ENCODE data around the gene DNAJB4. TPM values are rescaled to one million over a fixed set of nuclear protein-coding genes. Genes with fewer than 3 reads are reported as not detected.

The DNAJB4 gene
- total RNA-seq, 1 experiment from 2014 or later, result 23.4 TPM

DNA sequence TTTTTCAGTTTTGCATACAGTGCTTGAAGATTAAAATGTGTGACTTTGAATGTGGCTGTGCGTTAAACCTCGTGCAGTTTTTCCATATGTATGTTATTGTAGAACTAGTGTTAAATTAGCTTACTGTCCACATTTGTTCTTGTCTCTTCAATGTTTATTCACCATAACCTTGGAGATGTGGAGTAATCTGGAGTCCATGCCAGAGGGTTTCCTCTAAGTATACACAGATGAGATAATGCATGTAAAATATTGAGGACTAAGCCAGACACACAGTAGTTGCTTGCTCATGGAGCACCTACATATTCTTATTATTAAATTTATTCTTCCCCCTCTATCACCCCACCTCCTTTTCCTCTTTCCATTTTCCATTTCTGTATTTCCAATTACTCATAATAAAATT, 33.3 kb downstream of the DNAJB4 start:
- DNase-seq (ENCODE audit: low spot score), result no peak
- Mint-ChIP-seq H3K27me3 (ENCODE audit: low read depth) (peaks cover 2% of the 10 kb centered on the region; the same call in 1 of the 2 replicates), H3K9me3 (no peaks in the 10 kb centered on the region), H3K36me3 (no peaks in the 10 kb centered on the region), H3K4me1 (no peaks in the 10 kb centered on the region), H3K27ac (no peak overlapping the region), H3K4me3 (no peak overlapping the region)
- ATAC-seq, result no peak
- ChIA-PET POLR2A (no interaction called here), CTCF (no interaction called here)
- no peak for TF ChIP-seq SOX15 (CRISPR knock-in tag; IDR thresholded peaks at IDR 0.05)
- TF ChIP-seq, protein P1, sequence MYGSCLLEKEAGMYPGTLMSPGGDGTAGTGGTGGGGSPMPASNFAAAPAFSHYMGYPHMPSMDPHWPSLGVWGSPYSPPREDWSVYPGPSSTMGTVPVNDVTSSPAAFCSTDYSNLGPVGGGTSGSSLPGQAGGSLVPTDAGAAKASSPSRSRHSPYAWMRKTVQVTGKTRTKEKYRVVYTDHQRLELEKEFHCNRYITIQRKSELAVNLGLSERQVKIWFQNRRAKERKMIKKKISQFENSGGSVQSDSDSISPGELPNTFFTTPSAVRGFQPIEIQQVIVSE (CRISPR knock-in tag; IDR thresholded peaks at IDR 0.05; ENCODE audit: borderline replicate concordance), result no peak
- no peak for TF ChIP-seq FOXJ3 (CRISPR knock-in tag; IDR thresholded peaks at IDR 0.05; ENCODE audit: borderline replicate concordance)
- no peak for TF ChIP-seq SMAD3 (CRISPR knock-in tag; IDR thresholded peaks at IDR 0.05; ENCODE audit: borderline replicate concordance)
- TF ChIP-seq, protein P2, sequence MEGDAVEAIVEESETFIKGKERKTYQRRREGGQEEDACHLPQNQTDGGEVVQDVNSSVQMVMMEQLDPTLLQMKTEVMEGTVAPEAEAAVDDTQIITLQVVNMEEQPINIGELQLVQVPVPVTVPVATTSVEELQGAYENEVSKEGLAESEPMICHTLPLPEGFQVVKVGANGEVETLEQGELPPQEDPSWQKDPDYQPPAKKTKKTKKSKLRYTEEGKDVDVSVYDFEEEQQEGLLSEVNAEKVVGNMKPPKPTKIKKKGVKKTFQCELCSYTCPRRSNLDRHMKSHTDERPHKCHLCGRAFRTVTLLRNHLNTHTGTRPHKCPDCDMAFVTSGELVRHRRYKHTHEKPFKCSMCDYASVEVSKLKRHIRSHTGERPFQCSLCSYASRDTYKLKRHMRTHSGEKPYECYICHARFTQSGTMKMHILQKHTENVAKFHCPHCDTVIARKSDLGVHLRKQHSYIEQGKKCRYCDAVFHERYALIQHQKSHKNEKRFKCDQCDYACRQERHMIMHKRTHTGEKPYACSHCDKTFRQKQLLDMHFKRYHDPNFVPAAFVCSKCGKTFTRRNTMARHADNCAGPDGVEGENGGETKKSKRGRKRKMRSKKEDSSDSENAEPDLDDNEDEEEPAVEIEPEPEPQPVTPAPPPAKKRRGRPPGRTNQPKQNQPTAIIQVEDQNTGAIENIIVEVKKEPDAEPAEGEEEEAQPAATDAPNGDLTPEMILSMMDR (IDR thresholded peaks at IDR 0.05), result no peak
- no peak for TF ChIP-seq GRHL2 (CRISPR knock-in tag; IDR thresholded peaks at IDR 0.05; ENCODE audit: insufficient replicate concordance, severe bottlenecking)
- TF ChIP-seq, protein P3, sequence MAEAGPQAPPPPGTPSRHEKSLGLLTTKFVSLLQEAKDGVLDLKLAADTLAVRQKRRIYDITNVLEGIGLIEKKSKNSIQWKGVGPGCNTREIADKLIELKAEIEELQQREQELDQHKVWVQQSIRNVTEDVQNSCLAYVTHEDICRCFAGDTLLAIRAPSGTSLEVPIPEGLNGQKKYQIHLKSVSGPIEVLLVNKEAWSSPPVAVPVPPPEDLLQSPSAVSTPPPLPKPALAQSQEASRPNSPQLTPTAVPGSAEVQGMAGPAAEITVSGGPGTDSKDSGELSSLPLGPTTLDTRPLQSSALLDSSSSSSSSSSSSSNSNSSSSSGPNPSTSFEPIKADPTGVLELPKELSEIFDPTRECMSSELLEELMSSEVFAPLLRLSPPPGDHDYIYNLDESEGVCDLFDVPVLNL (CRISPR knock-in tag; IDR thresholded peaks at IDR 0.05; ENCODE audit: borderline replicate concordance, low read depth), result no peak
- TF ChIP-seq, protein P4, sequence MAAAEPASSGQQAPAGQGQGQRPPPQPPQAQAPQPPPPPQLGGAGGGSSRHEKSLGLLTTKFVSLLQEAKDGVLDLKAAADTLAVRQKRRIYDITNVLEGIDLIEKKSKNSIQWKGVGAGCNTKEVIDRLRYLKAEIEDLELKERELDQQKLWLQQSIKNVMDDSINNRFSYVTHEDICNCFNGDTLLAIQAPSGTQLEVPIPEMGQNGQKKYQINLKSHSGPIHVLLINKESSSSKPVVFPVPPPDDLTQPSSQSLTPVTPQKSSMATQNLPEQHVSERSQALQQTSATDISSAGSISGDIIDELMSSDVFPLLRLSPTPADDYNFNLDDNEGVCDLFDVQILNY (CRISPR knock-in tag; IDR thresholded peaks at IDR 0.05), result no peak
- TF ChIP-seq, protein P5, sequence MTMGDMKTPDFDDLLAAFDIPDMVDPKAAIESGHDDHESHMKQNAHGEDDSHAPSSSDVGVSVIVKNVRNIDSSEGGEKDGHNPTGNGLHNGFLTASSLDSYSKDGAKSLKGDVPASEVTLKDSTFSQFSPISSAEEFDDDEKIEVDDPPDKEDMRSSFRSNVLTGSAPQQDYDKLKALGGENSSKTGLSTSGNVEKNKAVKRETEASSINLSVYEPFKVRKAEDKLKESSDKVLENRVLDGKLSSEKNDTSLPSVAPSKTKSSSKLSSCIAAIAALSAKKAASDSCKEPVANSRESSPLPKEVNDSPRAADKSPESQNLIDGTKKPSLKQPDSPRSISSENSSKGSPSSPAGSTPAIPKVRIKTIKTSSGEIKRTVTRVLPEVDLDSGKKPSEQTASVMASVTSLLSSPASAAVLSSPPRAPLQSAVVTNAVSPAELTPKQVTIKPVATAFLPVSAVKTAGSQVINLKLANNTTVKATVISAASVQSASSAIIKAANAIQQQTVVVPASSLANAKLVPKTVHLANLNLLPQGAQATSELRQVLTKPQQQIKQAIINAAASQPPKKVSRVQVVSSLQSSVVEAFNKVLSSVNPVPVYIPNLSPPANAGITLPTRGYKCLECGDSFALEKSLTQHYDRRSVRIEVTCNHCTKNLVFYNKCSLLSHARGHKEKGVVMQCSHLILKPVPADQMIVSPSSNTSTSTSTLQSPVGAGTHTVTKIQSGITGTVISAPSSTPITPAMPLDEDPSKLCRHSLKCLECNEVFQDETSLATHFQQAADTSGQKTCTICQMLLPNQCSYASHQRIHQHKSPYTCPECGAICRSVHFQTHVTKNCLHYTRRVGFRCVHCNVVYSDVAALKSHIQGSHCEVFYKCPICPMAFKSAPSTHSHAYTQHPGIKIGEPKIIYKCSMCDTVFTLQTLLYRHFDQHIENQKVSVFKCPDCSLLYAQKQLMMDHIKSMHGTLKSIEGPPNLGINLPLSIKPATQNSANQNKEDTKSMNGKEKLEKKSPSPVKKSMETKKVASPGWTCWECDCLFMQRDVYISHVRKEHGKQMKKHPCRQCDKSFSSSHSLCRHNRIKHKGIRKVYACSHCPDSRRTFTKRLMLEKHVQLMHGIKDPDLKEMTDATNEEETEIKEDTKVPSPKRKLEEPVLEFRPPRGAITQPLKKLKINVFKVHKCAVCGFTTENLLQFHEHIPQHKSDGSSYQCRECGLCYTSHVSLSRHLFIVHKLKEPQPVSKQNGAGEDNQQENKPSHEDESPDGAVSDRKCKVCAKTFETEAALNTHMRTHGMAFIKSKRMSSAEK (CRISPR knock-in tag; IDR thresholded peaks at IDR 0.05; ENCODE audit: borderline replicate concordance), result no peak
- no peak for TF ChIP-seq PRRX2 (CRISPR knock-in tag; IDR thresholded peaks at IDR 0.05)
- TF ChIP-seq ZNF121 (CRISPR knock-in tag; IDR thresholded peaks at IDR 0.05), result no peak
- TF ChIP-seq ZNF219 (CRISPR knock-in tag; IDR thresholded peaks at IDR 0.05; ENCODE audit: borderline replicate concordance), result no peak
- TF ChIP-seq FOXP1 (CRISPR knock-in tag; IDR thresholded peaks at IDR 0.05; ENCODE audit: borderline replicate concordance), result no peak
- TF ChIP-seq, protein P6, sequence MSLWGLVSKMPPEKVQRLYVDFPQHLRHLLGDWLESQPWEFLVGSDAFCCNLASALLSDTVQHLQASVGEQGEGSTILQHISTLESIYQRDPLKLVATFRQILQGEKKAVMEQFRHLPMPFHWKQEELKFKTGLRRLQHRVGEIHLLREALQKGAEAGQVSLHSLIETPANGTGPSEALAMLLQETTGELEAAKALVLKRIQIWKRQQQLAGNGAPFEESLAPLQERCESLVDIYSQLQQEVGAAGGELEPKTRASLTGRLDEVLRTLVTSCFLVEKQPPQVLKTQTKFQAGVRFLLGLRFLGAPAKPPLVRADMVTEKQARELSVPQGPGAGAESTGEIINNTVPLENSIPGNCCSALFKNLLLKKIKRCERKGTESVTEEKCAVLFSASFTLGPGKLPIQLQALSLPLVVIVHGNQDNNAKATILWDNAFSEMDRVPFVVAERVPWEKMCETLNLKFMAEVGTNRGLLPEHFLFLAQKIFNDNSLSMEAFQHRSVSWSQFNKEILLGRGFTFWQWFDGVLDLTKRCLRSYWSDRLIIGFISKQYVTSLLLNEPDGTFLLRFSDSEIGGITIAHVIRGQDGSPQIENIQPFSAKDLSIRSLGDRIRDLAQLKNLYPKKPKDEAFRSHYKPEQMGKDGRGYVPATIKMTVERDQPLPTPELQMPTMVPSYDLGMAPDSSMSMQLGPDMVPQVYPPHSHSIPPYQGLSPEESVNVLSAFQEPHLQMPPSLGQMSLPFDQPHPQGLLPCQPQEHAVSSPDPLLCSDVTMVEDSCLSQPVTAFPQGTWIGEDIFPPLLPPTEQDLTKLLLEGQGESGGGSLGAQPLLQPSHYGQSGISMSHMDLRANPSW (CRISPR knock-in tag; conservative IDR thresholded peaks at IDR 0.05; ENCODE audit: low read depth), result no peak
